Measurements from ENCODE around the gene PRADC1.
A peak's percentile ranks its signal among the peaks of the same experiment; 100 is the strongest.
"Not testable (repeated sequence)": the region's sequence is repeated elsewhere in the genome, so short reads cannot be mapped to it uniquely, and the experiment has no call there.

The PRADC1 gene

GRCh38 chr2:73233154-73233931 lies at the start of gene PRADC1:
Gene PRADC1 (minus strand): TSS chr2:73233239. CDS start chr2:73233160, 79 bp downstream.
- DNase-seq: peak; percentile 99

GRCh38 chr2:73281244-73281643 lies 48.2 kb upstream of the PRADC1 start:
- DNase-seq: no peak

GRCh38 chr2:73279852-73280251 lies 46.8 kb upstream of the PRADC1 start:
- no peak for DNase-seq

- no peak for DNase-seq
Observed at GRCh38 chr2:73272270-73272669, 39.2 kb upstream of the PRADC1 start.

GRCh38 chr2:73269686-73270465 lies 36.8 kb upstream of the PRADC1 start:
- DNase-seq: no peak

GRCh38 chr2:73268830-73269685 lies 36.0 kb upstream of the PRADC1 start:
- DNase-seq: no peak

GRCh38 chr2:73268366-73268829 lies 35.4 kb upstream of the PRADC1 start:
- no peak for DNase-seq

- DNase-seq: no peak
Observed at GRCh38 chr2:73267008-73267407, 34.0 kb upstream of the PRADC1 start.

GRCh38 chr2:73266061-73266901 lies 33.2 kb upstream of the PRADC1 start:
- DNase-seq: no peak

- DNase-seq: no peak
Observed at GRCh38 chr2:73265298-73266060, 32.4 kb upstream of the PRADC1 start.

- DNase-seq: no peak
Observed at GRCh38 chr2:73264783-73265182, 31.7 kb upstream of the PRADC1 start.

- DNase-seq: no peak
Observed at GRCh38 chr2:73264332-73264606, 31.2 kb upstream of the PRADC1 start.

- DNase-seq: no peak
Observed at GRCh38 chr2:73263540-73264331, 30.7 kb upstream of the PRADC1 start.

- DNase-seq: not testable (repeated sequence)
Observed at GRCh38 chr2:73262691-73263429, 29.8 kb upstream of the PRADC1 start.

GRCh38 chr2:73262108-73262651 lies 29.1 kb upstream of the PRADC1 start:
- no peak for DNase-seq

GRCh38 chr2:73260338-73260984 lies 27.4 kb upstream of the PRADC1 start:
- peak; percentile 26 for DNase-seq

- no peak for DNase-seq
Observed at GRCh38 chr2:73259704-73260337, 26.8 kb upstream of the PRADC1 start.

- no peak for DNase-seq
Observed at GRCh38 chr2:73259276-73259675, 26.2 kb upstream of the PRADC1 start.

- no peak for DNase-seq
Observed at GRCh38 chr2:73258913-73259215, 25.8 kb upstream of the PRADC1 start.
